Thyroid gland (tissue), 4 donors: ENCODE results near the gene ARMC5. TPM values are rescaled to one million over a fixed set of nuclear protein-coding genes. Genes with fewer than 3 reads are reported as not detected.

Source experiments
- DNase-seq, 2 donors: peaks; one replicate each; pipeline ENCODE4 v3.0.0-alpha.2; 2019
- H3K27ac ChIP-seq, 3 donors: fragments of 200-600 bp; sonication (generic); 1 replicate in 2 of 3; 2 replicates in 1 of 3; pipeline ENCODE4 v1.5.1; 2016 to 2019; ENCODE audit warnings: mild to moderate bottlenecking in 1 of 3, moderate library complexity in 1 of 3
- H3K27me3 ChIP-seq: fragments of 200-600 bp; sonication (generic); one replicate; pipeline ENCODE4 v1.5.1; 2019
- H3K36me3 ChIP-seq, 2 donors: fragments of 200-600 bp; sonication (generic); one replicate each; pipeline ENCODE4 v1.5.1; 2016 to 2019
- H3K4me1 ChIP-seq, 2 donors: fragments of 200-600 bp; sonication (generic); one replicate each; pipeline ENCODE4 v1.5.1; 2017 to 2019
- H3K4me3 ChIP-seq, 3 donors: fragments of 200-600 bp; sonication (generic); replicated peaks in 1 of 3; 1 replicate in 2 of 3; 2 replicates in 1 of 3; pipeline ENCODE4 v1.5.1; 2016; ENCODE audit warnings: mild to moderate bottlenecking in 1 of 3
- H3K9me3 ChIP-seq: fragments of 200-600 bp; sonication (generic); one replicate; pipeline ENCODE4 v1.5.1; 2017
- CTCF ChIP-seq, 6 experiments: fragments of 200-600 bp in 3 of 6; fragments of 450-650 bp in 3 of 6; sonication (generic) in 3 of 6; IDR thresholded peaks; one replicate each; pipeline ENCODE4 v1.5.1; 2016 to 2019; ENCODE audit warnings: antibody characterized with exemption in 6 of 6, mild to moderate bottlenecking in 2 of 6, inconsistent platforms in 1 of 6, moderate library complexity in 1 of 6
- POLR2A ChIP-seq, 2 donors: fragments of 450-650 bp; IDR thresholded peaks; one replicate each; pipeline ENCODE4 v1.6.1; 2017; ENCODE audit warnings: antibody characterized with exemption in 2 of 2, mild to moderate bottlenecking in 2 of 2, moderate library complexity in 1 of 2
- WGBS, 2 donors: methylation state at CpG; one replicate each; pipeline ENCODE4 v1.1.5; 2017; 5-methylcytosine and 5-hydroxymethylcytosine counted together
- intact Hi-C: fragments of 100-400 bp; cut with DNase I; formaldehyde crosslinking; loops from one replicate; pipeline ENCODE4 v1.15.1; 2023
- total RNA-seq, 4 donors: library from RNA; depleted of rRNA; stranded (reverse); fragments of >200 nt; gene quantifications; one replicate each; pipeline ENCODE4 v1.2.3, GENCODE V29; 2016

ARMC5 gene
- total RNA-seq, 4 donors from 2014 or later, result 13.2 to 18.0 (median 15.3) TPM

- peak within 1 kb of the TSS; percentile 83 to 87 (median 84) for H3K27ac ChIP-seq
- H3K9me3 ChIP-seq, result no peaks in the 10 kb centered on the region
- H3K4me3 ChIP-seq, result peak within 1 kb of the TSS in 2 of 3 donors; percentile 57 to 58
- H3K4me1 ChIP-seq, result peaks cover 7 to 30% of the 10 kb centered on the region in 2 donors
- peaks cover 0 to 2% of the 10 kb centered on the region in 2 donors for H3K36me3 ChIP-seq
- intact Hi-C loops, result no loop called here
- DNase-seq, result peak; percentile 24 to 29
- no peaks in the 10 kb centered on the region for H3K27me3 ChIP-seq
- no peak for TF ChIP-seq CTCF (IDR thresholded peaks at IDR 0.05)
- no peak for TF ChIP-seq POLR2A (IDR thresholded peaks at IDR 0.05)
- WGBS, 2 donors, result 1 to 2% methylated on average over 37 of the region's 63 CpGs
These were observed 12.8 kb downstream of the ARMC5 start, which contains the start of gene TGFB1I1 for GRCh38 chr16:31471875-31472708. Gene TGFB1I1, plus strand, starts transcription at chr16:31472152. Its CDS starts 37 bp downstream, at chr16:31472189.

GRCh38 chr16:31472709-31473203, 13.5 kb downstream of the ARMC5 start:
- intact Hi-C loops, result no loop called here
- H3K27me3 ChIP-seq, result no peaks in the 10 kb centered on the region
- TF ChIP-seq CTCF (IDR thresholded peaks at IDR 0.05) (peak in 5 of 6 experiments; percentile 41 to 67 (median 55)), POLR2A (IDR thresholded peaks at IDR 0.05) (no peak)
- peak; percentile 82 for DNase-seq
- WGBS, 2 donors, result 28 to 35% methylated on average over 17 to 20 of the region's 20 CpGs
- peaks cover 0 to 2% of the 10 kb centered on the region in 2 donors for H3K36me3 ChIP-seq
- H3K4me3 ChIP-seq, result peak overlapping the region in 1 of 3 donors; percentile 58
- H3K9me3 ChIP-seq, result no peaks in the 10 kb centered on the region
- peak overlapping the region; percentile 83 to 87 (median 84) for H3K27ac ChIP-seq
- H3K4me1 ChIP-seq, result peaks cover 7 to 30% of the 10 kb centered on the region in 2 donors

- peaks cover 0 to 2% of the 10 kb centered on the region in 2 donors for H3K36me3 ChIP-seq
These were observed 14.1 kb downstream of the ARMC5 start for GRCh38 chr16:31473264-31473984.

GRCh38 chr16:31474173-31474714, 14.9 kb downstream of the ARMC5 start:
- TF ChIP-seq CTCF (IDR thresholded peaks at IDR 0.05), result no peak
- TF ChIP-seq POLR2A (IDR thresholded peaks at IDR 0.05), result no peak
- Histone ChIP-seq H3K27me3 (no peaks in the 10 kb centered on the region), H3K4me1 (peaks cover 7 to 35% of the 10 kb centered on the region in 2 donors), H3K9me3 (no peaks in the 10 kb centered on the region), H3K4me3 (no peak overlapping the region), H3K36me3 (peaks cover 0 to 2% of the 10 kb centered on the region in 2 donors), H3K27ac (no peak overlapping the region)
- 88 to 90% methylated on average over 9 to 12 of the region's 12 CpGs for WGBS, 2 donors
- no peak for DNase-seq
- intact Hi-C loops, result no loop called here

More at GRCh38 chr16:31473264-31473984, 14.1 kb downstream of the ARMC5 start:
- whole genome bisulfite sequencing, 2 donors, result 83 to 93% methylated on average over 9 to 17 of the region's 17 CpGs
- Histone ChIP-seq H3K9me3 (no peaks in the 10 kb centered on the region), H3K27ac (peak overlapping the region in 1 of 3 donors; percentile 83), H3K4me1 (peaks cover 7 to 35% of the 10 kb centered on the region in 2 donors), H3K27me3 (no peaks in the 10 kb centered on the region), H3K4me3 (no peak overlapping the region)
- TF ChIP-seq POLR2A (IDR thresholded peaks at IDR 0.05) (no peak), CTCF (IDR thresholded peaks at IDR 0.05) (no peak)
- intact Hi-C loops, result no loop called here
- DNase-seq, result no peak
